Tibial artery (tissue), 4 donors: ENCODE measurements around the gene TAS2R38.

Experiments
- DNase-seq, 2 donors: peaks; one replicate each; pipeline ENCODE4 v3.0.0-alpha.2; 2019
- H3K27ac ChIP-seq, 2 donors: fragments of 200-600 bp; sonication (generic) in 1 of 2; 1 replicate in 1 of 2; 2 replicates in 1 of 2; pipeline ENCODE4 v1.5.1; 2018 to 2019; ENCODE audit warnings: mild to moderate bottlenecking in 1 of 2
- H3K27me3 ChIP-seq, 2 donors: fragments of 200-600 bp; sonication (generic) in 1 of 2; one replicate each; pipeline versions ENCODE4 v1.5.1 to v1.6.0; 2016 to 2019
- H3K36me3 ChIP-seq, 3 donors: fragments of 200-600 bp; sonication (generic) in 2 of 3; one replicate each; pipeline ENCODE4 v1.5.1; 2016 to 2019; ENCODE audit warnings: mild to moderate bottlenecking in 2 of 3
- H3K4me1 ChIP-seq, 4 donors: fragments of 200-600 bp; sonication (generic) in 2 of 4; 1 replicate in 3 of 4; 2 replicates in 1 of 4; pipeline ENCODE4 v1.5.1; 2016 to 2019
- H3K4me3 ChIP-seq, 2 donors: fragments of 200-600 bp; sonication (generic) in 1 of 2; 1 replicate in 1 of 2; 2 replicates in 1 of 2; pipeline ENCODE4 v1.5.1; 2018 to 2019; ENCODE audit warnings: mild to moderate bottlenecking in 2 of 2
- H3K9me3 ChIP-seq, 3 donors: fragments of 200-600 bp; sonication (generic) in 1 of 3; one replicate each; pipeline ENCODE4 v1.5.1; 2016 to 2019
- intact Hi-C: fragments of 100-400 bp; cut with DNase I; formaldehyde crosslinking; loops from one replicate; pipeline ENCODE4 v1.15.0; 2023; ENCODE audit warnings: low total_unique reads
- TF ChIP-seq, protein P1 (sequence below), 2 experiments: fragments of 200-600 bp in 1 of 2; fragments of 450-650 bp in 1 of 2; IDR thresholded peaks; one replicate each; pipeline ENCODE4 v1.5.1; 2017 to 2019; ENCODE audit warnings: antibody characterized with exemption in 2 of 2, mild to moderate bottlenecking in 1 of 2, moderate library complexity in 1 of 2

The TAS2R38 gene

DNA sequence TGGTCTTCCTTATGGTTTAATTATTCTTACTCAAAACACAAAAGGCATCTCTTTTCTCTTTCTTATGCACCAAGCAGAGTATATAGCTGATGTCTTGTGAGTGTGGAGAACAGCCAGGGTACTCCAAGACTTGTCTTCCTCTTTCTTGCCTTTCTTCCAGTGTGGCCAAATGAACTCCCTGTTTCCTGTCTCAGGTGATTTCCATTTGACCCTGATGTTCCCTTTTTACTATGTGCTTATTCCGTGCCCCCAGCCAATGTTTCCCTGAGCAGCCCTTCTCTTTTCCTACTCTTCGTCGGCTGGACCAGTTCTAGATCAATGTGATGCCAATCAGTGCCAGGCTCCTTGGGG, 44.8 kb downstream of the TAS2R38 start:
- Histone ChIP-seq H3K27me3 (no peaks in the 10 kb centered on the region), H3K9me3 (peaks cover 0 to 4% (median 0%) of the 10 kb centered on the region in 3 donors), H3K4me3 (no peak overlapping the region), H3K4me1 (no peaks in the 10 kb centered on the region), H3K27ac (no peak overlapping the region), H3K36me3 (no peaks in the 10 kb centered on the region)
- TF ChIP-seq, protein P1, sequence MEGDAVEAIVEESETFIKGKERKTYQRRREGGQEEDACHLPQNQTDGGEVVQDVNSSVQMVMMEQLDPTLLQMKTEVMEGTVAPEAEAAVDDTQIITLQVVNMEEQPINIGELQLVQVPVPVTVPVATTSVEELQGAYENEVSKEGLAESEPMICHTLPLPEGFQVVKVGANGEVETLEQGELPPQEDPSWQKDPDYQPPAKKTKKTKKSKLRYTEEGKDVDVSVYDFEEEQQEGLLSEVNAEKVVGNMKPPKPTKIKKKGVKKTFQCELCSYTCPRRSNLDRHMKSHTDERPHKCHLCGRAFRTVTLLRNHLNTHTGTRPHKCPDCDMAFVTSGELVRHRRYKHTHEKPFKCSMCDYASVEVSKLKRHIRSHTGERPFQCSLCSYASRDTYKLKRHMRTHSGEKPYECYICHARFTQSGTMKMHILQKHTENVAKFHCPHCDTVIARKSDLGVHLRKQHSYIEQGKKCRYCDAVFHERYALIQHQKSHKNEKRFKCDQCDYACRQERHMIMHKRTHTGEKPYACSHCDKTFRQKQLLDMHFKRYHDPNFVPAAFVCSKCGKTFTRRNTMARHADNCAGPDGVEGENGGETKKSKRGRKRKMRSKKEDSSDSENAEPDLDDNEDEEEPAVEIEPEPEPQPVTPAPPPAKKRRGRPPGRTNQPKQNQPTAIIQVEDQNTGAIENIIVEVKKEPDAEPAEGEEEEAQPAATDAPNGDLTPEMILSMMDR (IDR thresholded peaks at IDR 0.05), result no peak
- DNase-seq, result no peak
- intact Hi-C loops, result no loop called here

DNA sequence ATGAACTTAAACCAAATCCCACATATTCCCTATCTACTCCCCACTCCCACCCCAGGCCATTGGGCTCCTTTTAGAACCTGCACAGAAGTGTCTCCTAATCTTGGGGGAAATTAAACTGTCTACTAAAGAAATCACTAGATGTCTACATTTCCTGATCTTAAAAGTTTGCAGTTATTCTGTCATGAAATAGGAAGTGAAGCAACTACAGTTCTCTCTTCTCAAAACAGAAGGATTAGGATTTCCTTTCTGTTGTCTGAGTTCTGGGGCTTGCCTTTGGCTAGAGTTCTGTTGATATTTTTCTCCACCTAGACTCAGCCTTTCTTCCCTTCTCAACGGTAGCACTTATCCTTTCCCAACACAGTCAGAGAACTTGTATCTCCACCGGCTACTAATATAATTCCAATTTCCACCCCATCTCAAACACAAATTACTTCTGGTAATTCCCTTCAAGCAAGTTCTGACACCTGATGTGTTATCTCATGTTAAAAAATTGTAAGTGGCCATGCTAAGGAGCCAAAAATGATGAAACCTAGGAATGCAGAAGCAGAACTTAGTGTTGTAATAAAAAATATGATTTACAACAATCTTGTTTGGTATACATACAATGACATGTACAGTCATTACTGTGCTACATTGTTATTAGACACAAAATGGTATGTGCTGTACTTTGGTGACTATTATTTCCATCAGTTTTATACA, 45.3 kb downstream of the TAS2R38 start:
- no peak for DNase-seq
- TF ChIP-seq, protein P1 (IDR thresholded peaks at IDR 0.05), result no peak
- Histone ChIP-seq H3K27ac (no peak overlapping the region), H3K27me3 (no peaks in the 10 kb centered on the region), H3K9me3 (peaks cover 0 to 4% (median 0%) of the 10 kb centered on the region in 3 donors), H3K36me3 (no peaks in the 10 kb centered on the region), H3K4me1 (no peaks in the 10 kb centered on the region), H3K4me3 (no peak overlapping the region)
- intact Hi-C loops, result no loop called here
